Activated T-helper 17 cell treated with anti-CD3 and anti-CD28 coated beads, Interleukin-2, amount 50 U/mL, for 72 hours (primary cell): Measurements from ENCODE around the gene ZRANB1. TPM values are rescaled to one million over a fixed set of nuclear protein-coding genes. Genes with fewer than 3 reads are reported as not detected.
A peak's percentile ranks its signal among the peaks of the same experiment; 100 is the strongest.
"Not testable (repeated sequence)": the region's sequence is repeated elsewhere in the genome, so short reads cannot be mapped to it uniquely, and the experiment has no call there.

ENCODE experiments used
- ATAC-seq: fragments of 150-1000 bp; cut with Tn5 transposase; replicated peaks from 2 replicates; pipeline ENCODE4 v1.10.0; 2021; ENCODE audit warnings: mild to moderate bottlenecking, moderate library complexity
- H3K27ac Mint-ChIP-seq: one replicate; pipeline ENCODE4 v1.8.0; 2022; ENCODE audit warnings: mixed read lengths
- H3K27me3 Mint-ChIP-seq: one replicate; pipeline ENCODE4 v1.8.0; 2022; ENCODE audit warnings: mixed read lengths
- H3K36me3 Mint-ChIP-seq: one replicate; pipeline ENCODE4 v1.8.0; 2022; ENCODE audit warnings: low read depth, mild to moderate bottlenecking, mixed read lengths
- H3K4me1 Mint-ChIP-seq: one replicate; pipeline ENCODE4 v1.8.0; 2022; ENCODE audit warnings: mixed read lengths
- H3K4me3 Mint-ChIP-seq: one replicate; pipeline ENCODE4 v1.8.0; 2022; ENCODE audit warnings: mild to moderate bottlenecking, mixed read lengths
- H3K9me3 Mint-ChIP-seq: one replicate; pipeline ENCODE4 v1.8.0; 2022; ENCODE audit warnings: mixed read lengths
- total RNA-seq, 2 donors: library from RNA; stranded (reverse); gene quantifications; one replicate each; pipeline ENCODE4 v1.2.3, GENCODE V29; 2022

The ZRANB1 gene
- total RNA-seq, 2 donors from 2014 or later: 7.9 to 8.7 TPM

DNA sequence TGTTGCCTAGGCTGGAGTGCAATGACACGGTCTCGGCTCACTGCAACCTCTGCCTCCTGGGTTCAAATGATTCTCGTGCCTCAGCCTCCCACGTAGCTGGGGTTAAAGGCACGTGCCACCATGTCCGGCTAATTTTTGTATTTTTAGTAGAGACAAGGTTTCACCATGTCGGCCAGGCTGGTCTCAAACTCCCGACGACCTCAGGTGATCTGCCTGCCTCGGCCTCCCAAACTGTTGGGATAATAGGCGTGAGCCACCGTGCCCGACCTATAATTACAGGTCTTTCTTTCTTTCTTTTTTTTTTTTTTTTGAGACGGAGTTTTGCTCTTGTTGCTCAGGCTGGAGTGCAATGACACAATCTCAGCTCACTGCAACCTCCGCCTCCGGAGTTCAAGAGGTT lies 27.5 kb upstream of the ZRANB1 start:
- not testable (repeated sequence) for H3K4me1 Mint-ChIP-seq, H3K9me3 Mint-ChIP-seq, H3K27ac Mint-ChIP-seq, ATAC-seq, H3K27me3 Mint-ChIP-seq, H3K36me3 Mint-ChIP-seq, H3K4me3 Mint-ChIP-seq

GRCh38 chr10:124916098-124916584 lies 25.8 kb upstream of the ZRANB1 start:
- Mint-ChIP-seq H3K27ac (peak overlapping the region; percentile 95), H3K4me1 (peaks cover 20% of the 10 kb centered on the region), H3K27me3 (no peaks in the 10 kb centered on the region), H3K4me3 (peak overlapping the region; percentile 95), H3K9me3 (no peaks in the 10 kb centered on the region), H3K36me3 (no peaks in the 10 kb centered on the region)
- peak; percentile 15 for ATAC-seq

GRCh38 chr10:124916585-124917427 lies 25.1 kb upstream of the ZRANB1 start:
- Mint-ChIP-seq H3K4me3 (peak overlapping the region; percentile 95), H3K4me1 (peaks cover 21% of the 10 kb centered on the region), H3K27ac (peak overlapping the region; percentile 95), H3K36me3 (no peaks in the 10 kb centered on the region), H3K9me3 (no peaks in the 10 kb centered on the region), H3K27me3 (no peaks in the 10 kb centered on the region)
- ATAC-seq: peak; percentile 98

- Mint-ChIP-seq H3K4me3 (peak overlapping the region; percentile 95), H3K4me1 (peaks cover 21% of the 10 kb centered on the region), H3K27ac (peak overlapping the region; percentile 87), H3K9me3 (no peaks in the 10 kb centered on the region), H3K36me3 (no peaks in the 10 kb centered on the region), H3K27me3 (no peaks in the 10 kb centered on the region)
- ATAC-seq: peak; percentile 18
These were observed 24.3 kb upstream of the ZRANB1 start for GRCh38 chr10:124917428-124918190.

GRCh38 chr10:124918191-124918830 lies 23.6 kb upstream of the ZRANB1 start:
- Mint-ChIP-seq H3K36me3 (no peaks in the 10 kb centered on the region), H3K4me3 (peak overlapping the region; percentile 95), H3K9me3 (no peaks in the 10 kb centered on the region), H3K27ac (peak overlapping the region; percentile 87), H3K4me1 (peaks cover 21% of the 10 kb centered on the region), H3K27me3 (no peaks in the 10 kb centered on the region)
- ATAC-seq: no peak

GRCh38 chr10:124918906-124919305 lies 23.0 kb upstream of the ZRANB1 start:
- peaks cover 21% of the 10 kb centered on the region for H3K4me1 Mint-ChIP-seq
- H3K9me3 Mint-ChIP-seq: no peaks in the 10 kb centered on the region
- no peaks in the 10 kb centered on the region for H3K27me3 Mint-ChIP-seq
- peak overlapping the region; percentile 87 for H3K27ac Mint-ChIP-seq
- no peaks in the 10 kb centered on the region for H3K36me3 Mint-ChIP-seq
- peak overlapping the region; percentile 95 for H3K4me3 Mint-ChIP-seq
- no peak for ATAC-seq

DNA sequence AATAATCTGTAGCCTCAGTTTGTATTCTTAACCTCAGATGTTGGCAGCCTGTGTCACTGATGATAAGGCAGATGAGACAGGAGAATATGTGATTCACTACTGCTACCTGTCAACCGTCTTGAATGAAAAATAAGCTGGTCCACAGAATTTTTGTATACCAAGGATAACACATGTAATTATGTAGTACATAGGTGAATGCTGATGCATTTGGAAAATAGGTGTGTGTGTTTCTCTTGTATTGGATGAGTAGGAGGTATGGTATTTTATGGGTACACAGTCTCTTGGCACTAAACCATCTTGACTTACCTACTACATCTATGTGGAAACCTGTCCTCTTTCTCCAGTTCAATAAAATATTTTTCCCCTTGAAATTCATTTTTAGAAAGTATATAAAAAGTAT lies 20.7 kb upstream of the ZRANB1 start:
- no peaks in the 10 kb centered on the region for H3K9me3 Mint-ChIP-seq
- H3K27me3 Mint-ChIP-seq: no peaks in the 10 kb centered on the region
- H3K36me3 Mint-ChIP-seq: peaks cover 5% of the 10 kb centered on the region
- no peak for ATAC-seq
- no peak overlapping the region for H3K4me3 Mint-ChIP-seq
- H3K27ac Mint-ChIP-seq: no peak overlapping the region
- H3K4me1 Mint-ChIP-seq: peaks cover 34% of the 10 kb centered on the region

DNA sequence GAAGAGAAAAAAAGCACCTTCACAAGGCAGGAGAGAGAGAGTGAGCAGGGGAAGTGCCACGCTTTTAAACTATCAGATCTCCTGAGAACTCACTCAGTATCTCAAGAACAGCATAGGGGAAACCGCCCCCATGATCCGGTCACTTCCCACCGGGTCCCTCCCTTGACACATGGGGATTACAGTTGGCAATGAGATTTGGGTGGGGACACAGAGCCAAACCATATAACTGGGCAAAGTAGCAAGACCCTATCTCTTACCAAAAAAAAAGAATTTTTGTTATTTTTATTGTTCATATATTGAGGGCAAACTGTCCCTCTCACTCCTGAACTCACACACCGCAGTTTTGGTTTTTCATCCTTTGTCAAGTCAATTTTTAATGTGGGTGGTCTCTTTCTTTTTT lies 18.2 kb upstream of the ZRANB1 start:
- Mint-ChIP-seq H3K27me3 (no peaks in the 10 kb centered on the region), H3K27ac (no peak overlapping the region), H3K4me1 (peaks cover 31% of the 10 kb centered on the region), H3K4me3 (no peak overlapping the region), H3K36me3 (peaks cover 19% of the 10 kb centered on the region), H3K9me3 (no peaks in the 10 kb centered on the region)
- ATAC-seq: no peak

DNA sequence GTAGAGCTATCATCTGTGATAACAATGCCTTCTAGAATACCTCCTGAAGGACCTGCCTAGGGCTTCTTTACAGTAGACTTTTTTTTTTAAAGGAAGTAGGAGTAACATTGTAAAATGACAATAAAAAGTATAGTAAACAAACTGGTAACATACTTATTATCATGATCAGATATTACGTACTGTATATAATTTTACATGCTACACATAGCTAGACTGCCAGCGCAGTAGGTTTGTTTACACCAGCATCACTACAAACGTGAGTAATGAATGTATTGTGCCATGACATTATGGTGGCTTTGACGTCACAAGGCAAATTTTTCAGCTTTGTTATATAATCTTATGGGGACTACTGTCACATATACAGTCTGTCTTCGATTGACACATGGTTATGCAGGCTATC lies 15.4 kb upstream of the ZRANB1 start:
- Mint-ChIP-seq H3K27me3 (no peaks in the 10 kb centered on the region), H3K27ac (no peak overlapping the region), H3K36me3 (peaks cover 19% of the 10 kb centered on the region), H3K4me3 (no peak overlapping the region), H3K4me1 (peaks cover 18% of the 10 kb centered on the region), H3K9me3 (no peaks in the 10 kb centered on the region)
- no peak for ATAC-seq

- Mint-ChIP-seq H3K27me3 (no peaks in the 10 kb centered on the region), H3K4me1 (peaks cover 18% of the 10 kb centered on the region), H3K4me3 (no peak overlapping the region), H3K36me3 (peaks cover 19% of the 10 kb centered on the region), H3K27ac (no peak overlapping the region), H3K9me3 (no peaks in the 10 kb centered on the region)
- no peak for ATAC-seq
These were observed 13.8 kb upstream of the ZRANB1 start for GRCh38 chr10:124928087-124928486.

- no peaks in the 10 kb centered on the region for H3K9me3 Mint-ChIP-seq
- no peak for ATAC-seq
- no peak overlapping the region for H3K4me3 Mint-ChIP-seq
- H3K4me1 Mint-ChIP-seq: peaks cover 20% of the 10 kb centered on the region
- peaks cover 19% of the 10 kb centered on the region for H3K36me3 Mint-ChIP-seq
- H3K27me3 Mint-ChIP-seq: no peaks in the 10 kb centered on the region
- H3K27ac Mint-ChIP-seq: peak overlapping the region; percentile 2
These were observed 13.4 kb upstream of the ZRANB1 start for GRCh38 chr10:124928545-124928944.

DNA sequence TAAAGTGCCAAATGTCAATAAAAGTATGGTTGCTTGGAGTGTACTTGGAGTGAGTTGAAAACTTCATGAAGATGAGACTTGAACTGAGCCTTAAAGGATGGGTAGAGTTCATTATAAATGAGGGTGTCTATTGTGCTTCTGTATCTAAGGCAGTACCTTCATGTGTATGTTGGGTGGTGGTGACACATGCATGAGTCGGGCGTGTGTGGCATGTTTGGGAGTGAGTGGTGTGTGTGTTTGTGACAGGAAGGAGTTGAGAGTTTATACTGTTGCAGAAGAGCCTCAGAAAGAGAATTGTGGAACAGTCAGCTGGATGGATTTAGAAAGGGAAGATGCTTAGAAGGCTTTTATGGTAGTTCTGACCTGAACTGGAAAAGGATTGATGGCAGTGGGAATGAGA lies 6.0 kb upstream of the ZRANB1 start:
- Mint-ChIP-seq H3K36me3 (no peaks in the 10 kb centered on the region), H3K27me3 (no peaks in the 10 kb centered on the region), H3K4me3 (no peak overlapping the region), H3K9me3 (no peaks in the 10 kb centered on the region), H3K4me1 (peaks cover 21% of the 10 kb centered on the region), H3K27ac (peak overlapping the region; percentile 2)
- peak; percentile 97 for ATAC-seq

GRCh38 chr10:124936813-124937212 lies 5.1 kb upstream of the ZRANB1 start:
- ATAC-seq: no peak
- Mint-ChIP-seq H3K27me3 (no peaks in the 10 kb centered on the region), H3K27ac (no peak overlapping the region), H3K4me1 (peaks cover 22% of the 10 kb centered on the region), H3K36me3 (peaks cover under 1% of the 10 kb centered on the region), H3K9me3 (no peaks in the 10 kb centered on the region), H3K4me3 (no peak overlapping the region)

- ATAC-seq: no peak
- Mint-ChIP-seq H3K27me3 (no peaks in the 10 kb centered on the region), H3K4me1 (peaks cover 38% of the 10 kb centered on the region), H3K27ac (no peak overlapping the region), H3K9me3 (no peaks in the 10 kb centered on the region), H3K4me3 (no peak overlapping the region), H3K36me3 (peaks cover 22% of the 10 kb centered on the region)
These were observed 2.6 kb upstream of the ZRANB1 start for GRCh38 chr10:124939290-124939689.
